Mesenchymal stem cell (in vitro differentiated cells and primary cell): Measurements from ENCODE around the gene SRGAP1.
"Not testable (repeated sequence)": the region's sequence is repeated elsewhere in the genome, so short reads cannot be mapped to it uniquely, and the experiment has no call there.

Experiments
- DNase-seq: peaks from one replicate; pipeline ENCODE4 v3.0.0-alpha.2; 2013
- H2AFZ ChIP-seq: one replicate; pipeline ENCODE4 v1.6.1; 2013; ENCODE audit warnings: low read depth, mild to moderate bottlenecking, control low read depth, inconsistent platforms, low read length, moderate library complexity
- H2AK5ac ChIP-seq: 2 replicates; pipeline ENCODE4 v1.6.1; 2013; ENCODE audit warnings: low read length, moderate library complexity, mild to moderate bottlenecking, inconsistent platforms; ENCODE audit not compliant: severe bottlenecking
- H2BK120ac ChIP-seq: one replicate; pipeline ENCODE4 v1.6.1; 2013; ENCODE audit warnings: low read depth, mild to moderate bottlenecking, inconsistent platforms, low read length, moderate library complexity
- H2BK12ac ChIP-seq, 2 experiments: one replicate each; pipeline ENCODE4 v1.6.1; 2013; ENCODE audit warnings: inconsistent platforms in 2 of 2, low read length in 2 of 2, mild to moderate bottlenecking in 2 of 2, moderate library complexity in 2 of 2, control low read depth in 1 of 2
- H2BK15ac ChIP-seq: one replicate; pipeline ENCODE4 v1.6.1; 2013; ENCODE audit warnings: mild to moderate bottlenecking, low read depth, inconsistent platforms; ENCODE audit not compliant: poor library complexity, severe bottlenecking
- H2BK5ac ChIP-seq: 2 replicates; pipeline ENCODE4 v1.6.1; 2013; ENCODE audit warnings: low read depth, mild to moderate bottlenecking, low read length, control low read depth, inconsistent platforms; ENCODE audit not compliant: poor library complexity, severe bottlenecking
- H3K14ac ChIP-seq, 2 experiments: one replicate each; pipeline ENCODE4 v1.6.1; 2013; ENCODE audit warnings: inconsistent platforms in 2 of 2, low read length in 2 of 2, control low read depth in 1 of 2, mild to moderate bottlenecking in 1 of 2, moderate library complexity in 1 of 2
- H3K18ac ChIP-seq, 2 experiments: one replicate each; pipeline ENCODE4 v1.6.1; 2013; ENCODE audit warnings: inconsistent platforms in 2 of 2, low read length in 2 of 2, control low read depth in 1 of 2, low read depth in 1 of 2, mild to moderate bottlenecking in 1 of 2
- H3K23ac ChIP-seq, 2 experiments: one replicate each; pipeline ENCODE4 v1.6.1; 2013; ENCODE audit warnings: inconsistent platforms in 2 of 2, low read length in 2 of 2, mild to moderate bottlenecking in 2 of 2, moderate library complexity in 2 of 2, control low read depth in 1 of 2
- H3K27ac ChIP-seq: 2 replicates; pipeline ENCODE4 v1.5.1; 2013; ENCODE audit warnings: mild to moderate bottlenecking, moderate library complexity, low read length, control low read depth, inconsistent platforms; ENCODE audit not compliant: poor library complexity, severe bottlenecking
- H3K27me3 ChIP-seq, 2 experiments: 2 replicates each; pipeline versions ENCODE4 v1.6.1 to v1.7.0; 2013; ENCODE audit warnings: low read length in 2 of 2, mild to moderate bottlenecking in 2 of 2, moderate library complexity in 2 of 2, control low read depth in 1 of 2, inconsistent platforms in 1 of 2; ENCODE audit not compliant: control insufficient read depth in 1 of 2, insufficient read depth in 1 of 2
- H3K36me3 ChIP-seq, 2 experiments: 2 replicates each; pipeline versions ENCODE4 v1.6.1 to v1.7.0; 2013; ENCODE audit warnings: low read length in 2 of 2, control low read depth in 1 of 2, inconsistent platforms in 1 of 2, low read depth in 1 of 2, mild to moderate bottlenecking in 1 of 2; ENCODE audit not compliant: insufficient read depth in 2 of 2, control insufficient read depth in 1 of 2
- H3K4ac ChIP-seq, 2 experiments: one replicate each; pipeline ENCODE4 v1.6.1; 2013; ENCODE audit warnings: inconsistent platforms in 2 of 2, low read length in 2 of 2, mild to moderate bottlenecking in 2 of 2, moderate library complexity in 2 of 2, control low read depth in 1 of 2, low read depth in 1 of 2
- H3K4me1 ChIP-seq: 2 replicates; pipeline ENCODE4 v1.6.1; 2013; ENCODE audit warnings: low read depth, low read length, control low read depth; ENCODE audit not compliant: control insufficient read depth, insufficient read depth
- H3K4me2 ChIP-seq: 2 replicates; pipeline ENCODE4 v1.6.1; 2013; ENCODE audit warnings: low read length, mild to moderate bottlenecking, inconsistent platforms; ENCODE audit not compliant: poor library complexity, severe bottlenecking
- H3K4me3 ChIP-seq, 2 experiments: 2 replicates each; pipeline versions ENCODE4 v1.5.1 to v1.7.0; 2013; ENCODE audit warnings: low read length in 2 of 2, mild to moderate bottlenecking in 2 of 2, control low read depth in 1 of 2, low read depth in 1 of 2; ENCODE audit not compliant: insufficient read depth in 1 of 2
- H3K79me1 ChIP-seq: replicated peaks from 2 replicates; pipeline ENCODE4 v1.6.1; 2013; ENCODE audit warnings: mild to moderate bottlenecking, control low read depth, low read length, inconsistent platforms; ENCODE audit not compliant: poor library complexity, severe bottlenecking
- H3K9ac ChIP-seq: 2 replicates; pipeline ENCODE4 v1.7.0; 2013; ENCODE audit warnings: mild to moderate bottlenecking, low read length, moderate library complexity
- H3K9me3 ChIP-seq: 2 replicates; pipeline ENCODE4 v1.7.0; 2013; ENCODE audit warnings: mild to moderate bottlenecking, low read length; ENCODE audit not compliant: control insufficient read depth
- H4K8ac ChIP-seq: one replicate; pipeline ENCODE4 v1.6.1; 2013; ENCODE audit warnings: inconsistent platforms, mild to moderate bottlenecking, low read length, moderate library complexity
- H4K91ac ChIP-seq: one replicate; pipeline ENCODE4 v1.6.1; 2013; ENCODE audit warnings: mild to moderate bottlenecking, low read length, inconsistent platforms
- WGBS: methylation state at CpG from one replicate; pipeline ENCODE4 v1.1.7; 2013; ENCODE audit warnings: mixed read lengths; 5-methylcytosine and 5-hydroxymethylcytosine counted together

Gene SRGAP1

GRCh38 chr12:64195841-64196240, 351.3 kb downstream of the SRGAP1 start:
- H3K4ac ChIP-seq, H3K4me3 ChIP-seq, H2AFZ ChIP-seq, H3K9ac ChIP-seq, H3K14ac ChIP-seq, H3K18ac ChIP-seq, H2BK120ac ChIP-seq, H3K9me3 ChIP-seq, H3K23ac ChIP-seq, DNase-seq, H2BK15ac ChIP-seq, H4K8ac ChIP-seq, H3K4me1 ChIP-seq, H2BK5ac ChIP-seq, H2AK5ac ChIP-seq, H3K79me1 ChIP-seq, H3K4me2 ChIP-seq, H4K91ac ChIP-seq, H2BK12ac ChIP-seq, H3K27me3 ChIP-seq, H3K27ac ChIP-seq: not testable (repeated sequence)
- WGBS = 69% methylated on average over 7 of the region's 15 CpGs
- peaks cover 7 to 24% of the 10 kb centered on the region in 2 experiments for H3K36me3 ChIP-seq

GRCh38 chr12:64203036-64203435, 358.5 kb downstream of the SRGAP1 start:
- no peak overlapping the region for H2AK5ac ChIP-seq
- H2AFZ ChIP-seq = no peak overlapping the region
- H2BK120ac ChIP-seq = no peak overlapping the region
- 99% methylated on average over 4 of the region's 5 CpGs for WGBS
- no peak overlapping the region for H3K14ac ChIP-seq
- no peak overlapping the region for H2BK5ac ChIP-seq
- peaks cover 0 to 16% of the 10 kb centered on the region in 2 experiments for H3K36me3 ChIP-seq
- no peak overlapping the region for H3K18ac ChIP-seq
- no peak overlapping the region for H3K9ac ChIP-seq
- H4K91ac ChIP-seq = no peak overlapping the region
- H4K8ac ChIP-seq = no peak overlapping the region
- no peaks in the 10 kb centered on the region for H3K27me3 ChIP-seq
- H2BK12ac ChIP-seq = no peak overlapping the region
- no peaks in the 10 kb centered on the region for H3K9me3 ChIP-seq
- no peak overlapping the region for H3K23ac ChIP-seq
- no peaks in the 10 kb centered on the region for H3K4me1 ChIP-seq
- no peak overlapping the region for H3K4ac ChIP-seq
- peaks cover 1% of the 10 kb centered on the region for H3K79me1 ChIP-seq
- H3K4me3 ChIP-seq = no peak overlapping the region
- no peak overlapping the region for H3K27ac ChIP-seq
- DNase-seq = no peak
- H3K4me2 ChIP-seq = no peak overlapping the region
- no peak overlapping the region for H2BK15ac ChIP-seq

GRCh38 chr12:64203775-64204174, 359.3 kb downstream of the SRGAP1 start:
- Histone ChIP-seq H4K91ac (no peak overlapping the region), H3K27ac (no peak overlapping the region), H3K36me3 (peaks cover 0 to 16% of the 10 kb centered on the region in 2 experiments), H3K4me3 (no peak overlapping the region), H3K4me2 (no peak overlapping the region), H2BK120ac (no peak overlapping the region), H3K18ac (no peak overlapping the region), H2AK5ac (no peak overlapping the region), H3K23ac (no peak overlapping the region), H3K9me3 (no peaks in the 10 kb centered on the region), H4K8ac (no peak overlapping the region), H3K9ac (no peak overlapping the region), H2BK12ac (no peak overlapping the region), H3K4me1 (no peaks in the 10 kb centered on the region), H2BK15ac (no peak overlapping the region), H3K14ac (no peak overlapping the region), H2BK5ac (no peak overlapping the region), H3K4ac (no peak overlapping the region), H3K79me1 (peaks cover 1% of the 10 kb centered on the region), H3K27me3 (no peaks in the 10 kb centered on the region), H2AFZ (no peak overlapping the region)
- WGBS = 54% methylated on average over 4 of the region's 7 CpGs
- no peak for DNase-seq

- no CpG with 5 or more reads among the region's 2 CpGs for WGBS
Measured at GRCh38 chr12:64205542-64205941, 361.0 kb downstream of the SRGAP1 start.

More at GRCh38 chr12:64205542-64205941, 361.0 kb downstream of the SRGAP1 start:
- no peak for DNase-seq
- no peak overlapping the region for H4K8ac ChIP-seq
- H3K36me3 ChIP-seq = peaks cover 0 to 22% of the 10 kb centered on the region in 2 experiments
- H3K14ac ChIP-seq = no peak overlapping the region
- no peak overlapping the region for H3K4me2 ChIP-seq
- no peak overlapping the region for H3K9ac ChIP-seq
- no peaks in the 10 kb centered on the region for H3K27me3 ChIP-seq
- H3K4ac ChIP-seq = no peak overlapping the region
- H4K91ac ChIP-seq = no peak overlapping the region
- H3K4me3 ChIP-seq = no peak overlapping the region
- no peak overlapping the region for H3K18ac ChIP-seq
- no peak overlapping the region for H2BK120ac ChIP-seq
- H3K4me1 ChIP-seq = no peaks in the 10 kb centered on the region
- H3K9me3 ChIP-seq = no peaks in the 10 kb centered on the region
- H3K27ac ChIP-seq = no peak overlapping the region
- no peak overlapping the region for H2BK15ac ChIP-seq
- H3K79me1 ChIP-seq = peaks cover 1% of the 10 kb centered on the region
- no peak overlapping the region for H2BK5ac ChIP-seq
- H2AFZ ChIP-seq = no peak overlapping the region
- H2BK12ac ChIP-seq = no peak overlapping the region
- H3K23ac ChIP-seq = no peak overlapping the region
- no peak overlapping the region for H2AK5ac ChIP-seq
